GM23338 (cell line): Measurements from ENCODE around the gene BRME1. TPM values are rescaled to one million over a fixed set of nuclear protein-coding genes. Genes with fewer than 3 reads are reported as not detected.

Experiments used
- ATAC-seq: fragments of 200-7000 bp; cut with Tn5 transposase; 3 replicates; pipeline ENCODE4 v1.9.1; 2020
- DNase-seq: peaks from one replicate; pipeline ENCODE4 v3.0.0-alpha.2; 2015; ENCODE audit warnings: low spot score
- H2AFZ ChIP-seq: fragments of 200-600 bp; sonication (generic); 2 replicates; pipeline ENCODE4 v1.8.0; 2016; ENCODE audit warnings: antibody characterized with exemption, mild to moderate bottlenecking, moderate library complexity
- H3F3A ChIP-seq: fragments of 200-600 bp; sonication (generic); replicated peaks from 2 replicates; pipeline ENCODE4 v1.8.0; 2017; ENCODE audit warnings: antibody characterized with exemption, mixed run types, low read depth
- H3K27ac ChIP-seq: fragments of 200-600 bp; sonication (generic); 2 replicates; pipeline ENCODE4 v1.6.1; 2016; ENCODE audit warnings: low read depth
- H3K27me3 ChIP-seq: fragments of 200-600 bp; sonication (generic); 2 replicates; pipeline ENCODE4 v1.8.0; 2016; ENCODE audit warnings: mild to moderate bottlenecking, mixed run types, moderate library complexity; ENCODE audit not compliant: insufficient read depth
- H3K36me3 ChIP-seq: fragments of 200-600 bp; sonication (generic); 2 replicates; pipeline ENCODE4 v1.8.0; 2016; ENCODE audit warnings: mild to moderate bottlenecking; ENCODE audit not compliant: insufficient read depth
- H3K4me1 ChIP-seq: fragments of 200-600 bp; sonication (generic); 2 replicates; pipeline ENCODE4 v1.8.0; 2016; ENCODE audit warnings: mild to moderate bottlenecking, moderate library complexity; ENCODE audit not compliant: insufficient read depth
- H3K4me2 ChIP-seq: fragments of 200-600 bp; sonication (generic); 2 replicates; pipeline ENCODE4 v1.7.1; 2017; ENCODE audit warnings: mixed run types
- H3K4me3 ChIP-seq: fragments of 200-600 bp; sonication (generic); 2 replicates; pipeline ENCODE4 v1.6.1; 2016; ENCODE audit warnings: mixed run types
- H3K79me2 ChIP-seq: fragments of 200-600 bp; sonication (generic); replicated peaks from 2 replicates; pipeline ENCODE4 v1.8.0; 2017; ENCODE audit warnings: mild to moderate bottlenecking; ENCODE audit not compliant: insufficient read depth
- H3K9me2 ChIP-seq: fragments of 200-600 bp; sonication (generic); 2 replicates; pipeline ENCODE4 v1.8.0; 2017; ENCODE audit not compliant: insufficient read depth
- H4K20me1 ChIP-seq: fragments of 200-600 bp; sonication (generic); replicated peaks from 2 replicates; pipeline ENCODE4 v1.8.0; 2017; ENCODE audit warnings: mild to moderate bottlenecking; ENCODE audit not compliant: insufficient read depth
- H3K27ac Mint-ChIP-seq: 2 replicates; pipeline ENCODE4 v1.8.0; 2020; ENCODE audit warnings: inconsistent platforms, mild to moderate bottlenecking, moderate library complexity, mixed read lengths
- H3K27me3 Mint-ChIP-seq: 3 replicates; pipeline ENCODE4 v1.8.0; 2022; ENCODE audit warnings: low read depth, mild to moderate bottlenecking, moderate library complexity, mixed read lengths, inconsistent platforms; ENCODE audit not compliant: insufficient read depth, poor library complexity
- H3K36me3 Mint-ChIP-seq: 3 replicates; pipeline ENCODE4 v1.8.0; 2021; ENCODE audit warnings: low read depth, mild to moderate bottlenecking, inconsistent platforms, moderate library complexity, mixed read lengths
- H3K4me1 Mint-ChIP-seq: 3 replicates; pipeline ENCODE4 v1.8.0; 2020; ENCODE audit warnings: mild to moderate bottlenecking, inconsistent platforms, mixed read lengths
- H3K4me3 Mint-ChIP-seq: 3 replicates; pipeline ENCODE4 v1.8.0; 2021; ENCODE audit warnings: moderate library complexity, mild to moderate bottlenecking, inconsistent platforms, mixed read lengths
- H3K9me3 Mint-ChIP-seq: 3 replicates; pipeline ENCODE4 v1.8.0; 2020; ENCODE audit warnings: moderate library complexity, mild to moderate bottlenecking, inconsistent platforms, mixed read lengths
- CREB1 ChIP-seq: fragments of 250-450 bp; sonication (Bioruptor Pico); IDR thresholded peaks from 2 replicates; pipeline ENCODE4 v1.5.0; 2020; ENCODE audit warnings: low read depth, mild to moderate bottlenecking, moderate library complexity
- EZH2 ChIP-seq: fragments of 200-600 bp; sonication (generic); IDR thresholded peaks from one replicate; pipeline ENCODE4 v1.8.0; 2017; ENCODE audit warnings: antibody characterized with exemption, mild to moderate bottlenecking, low read depth; ENCODE audit not compliant: unreplicated experiment
- EZH2phosphoT487 ChIP-seq: fragments of 200-600 bp; sonication (generic); IDR thresholded peaks from one replicate; pipeline ENCODE4 v1.8.1; 2018; ENCODE audit warnings: antibody characterized with exemption; ENCODE audit not compliant: unreplicated experiment
- JUNB ChIP-seq: IDR thresholded peaks from one replicate; pipeline ENCODE4 v1.6.1; 2016; ENCODE audit warnings: antibody characterized with exemption; ENCODE audit not compliant: unreplicated experiment
- NANOG ChIP-seq: IDR thresholded peaks from 2 replicates; pipeline ENCODE4 v1.6.1; 2016; ENCODE audit warnings: antibody characterized with exemption, borderline replicate concordance
- POLR2AphosphoS5 ChIP-seq: IDR thresholded peaks from 2 replicates; pipeline ENCODE4 v1.6.1; 2016; ENCODE audit warnings: antibody characterized with exemption, low read depth
- REST ChIP-seq: IDR thresholded peaks from one replicate; pipeline ENCODE4 v1.6.1; 2018; ENCODE audit warnings: antibody characterized with exemption; ENCODE audit not compliant: unreplicated experiment
- STAT1 ChIP-seq: IDR thresholded peaks from one replicate; pipeline ENCODE4 v1.6.1; 2016; ENCODE audit warnings: antibody characterized with exemption; ENCODE audit not compliant: unreplicated experiment
- ZNF114 ChIP-seq: fragments of 250-450 bp; sonication (Bioruptor Pico); IDR thresholded peaks from 2 replicates; pipeline ENCODE4 v1.5.0; 2020; ENCODE audit warnings: mild to moderate bottlenecking, moderate library complexity
- ZNF331 ChIP-seq: fragments of 250-450 bp; sonication (Bioruptor Pico); IDR thresholded peaks from 2 replicates; pipeline ENCODE4 v1.5.0; 2020; ENCODE audit warnings: low read depth, mild to moderate bottlenecking, moderate library complexity
- polyA plus RNA-seq: library from polyadenylated mRNA; unstranded; fragments of >200 nt; fragmentation: Nextera tagmentation; extraction: Ambion mirVana; gene quantifications from 2 replicates; pipeline ENCODE4 v1.2.1, GENCODE V29; 2016
- total RNA-seq: library from RNA; depleted of rRNA; stranded (reverse); fragments of >200 nt; shearing (Covaris generic); gene quantifications from 2 replicates; pipeline ENCODE4 v1.2.3, GENCODE V29; 2014
- TF ChIP-seq, protein P1 (sequence below): IDR thresholded peaks from 2 replicates; pipeline ENCODE4 v1.6.1; 2016; ENCODE audit warnings: antibody characterized with exemption
- TF ChIP-seq, protein P2 (sequence below), 2 experiments: fragments of 200-600 bp in 1 of 2; sonication (generic) in 1 of 2; conservative IDR thresholded peaks; 2 replicates each; pipeline versions ENCODE4 v1.5.1 to v1.6.1; 2016 to 2017; ENCODE audit warnings: antibody characterized with exemption in 2 of 2, low read depth in 2 of 2, mild to moderate bottlenecking in 2 of 2, moderate library complexity in 1 of 2

The BRME1 gene
- total and polyA plus RNA-seq, 2 experiments from 2014 or later, result 3.9 to 4.0 TPM

GRCh38 chr19:13937479-13938300 is 31.8 kb upstream of the BRME1 start:
- TF ChIP-seq EZH2 (no peak), CREB1 (no peak), NANOG (no peak), JUNB (no peak), EZH2phosphoT487 (no peak), ZNF331 (CRISPR knock-in tag) (no peak), ZNF114 (CRISPR knock-in tag) (no peak), POLR2AphosphoS5 (no peak)
- TF ChIP-seq, protein P1, sequence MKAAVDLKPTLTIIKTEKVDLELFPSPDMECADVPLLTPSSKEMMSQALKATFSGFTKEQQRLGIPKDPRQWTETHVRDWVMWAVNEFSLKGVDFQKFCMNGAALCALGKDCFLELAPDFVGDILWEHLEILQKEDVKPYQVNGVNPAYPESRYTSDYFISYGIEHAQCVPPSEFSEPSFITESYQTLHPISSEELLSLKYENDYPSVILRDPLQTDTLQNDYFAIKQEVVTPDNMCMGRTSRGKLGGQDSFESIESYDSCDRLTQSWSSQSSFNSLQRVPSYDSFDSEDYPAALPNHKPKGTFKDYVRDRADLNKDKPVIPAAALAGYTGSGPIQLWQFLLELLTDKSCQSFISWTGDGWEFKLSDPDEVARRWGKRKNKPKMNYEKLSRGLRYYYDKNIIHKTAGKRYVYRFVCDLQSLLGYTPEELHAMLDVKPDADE, result no peak
- H3K4me1 ChIP-seq, result peaks cover 14% of the 10 kb centered on the region; the same call in 1 of the 2 replicates
- Mint-ChIP-seq H3K9me3 (peaks cover 3% of the 10 kb centered on the region; the same call in 2 of the 3 replicates), H3K36me3 (no peaks in the 10 kb centered on the region; the same call in 2 of the 3 replicates), H3K4me3 (peak overlapping the region; percentile 26; the same call in 2 of the 3 replicates), H3K27me3 (peaks cover 12% of the 10 kb centered on the region), H3K27ac (no peak overlapping the region; the same call in 1 of the 2 replicates), H3K4me1 (peaks cover 31% of the 10 kb centered on the region)
- H3K4me2 ChIP-seq, result peak overlapping the region; percentile 60; the same call in 1 of the 2 replicates
- H3K27ac ChIP-seq, result no peak overlapping the region
- H3K79me2 ChIP-seq, result no peaks in the 10 kb centered on the region
- no peaks in the 10 kb centered on the region for H3K9me2 ChIP-seq
- H3K36me3 ChIP-seq, result no peaks in the 10 kb centered on the region
- peak overlapping the region; percentile 92 for H2AFZ ChIP-seq
- no peaks in the 10 kb centered on the region for H4K20me1 ChIP-seq
- DNase-seq (peak; percentile 37), ATAC-seq (peak; percentile 7)
- peak overlapping the region; percentile 42; the same call in 1 of the 2 replicates for H3K4me3 ChIP-seq
- H3F3A ChIP-seq, result peaks cover 15% of the 10 kb centered on the region
- no peaks in the 10 kb centered on the region for H3K27me3 ChIP-seq

GRCh38 chr19:13935765-13936510 is 30.0 kb upstream of the BRME1 start:
- ATAC-seq (peak; percentile 61), DNase-seq (peak; percentile 81)
- H3F3A ChIP-seq, result peaks cover 15% of the 10 kb centered on the region
- H3K4me2 ChIP-seq, result peak overlapping the region; percentile 48; the same call in 1 of the 2 replicates
- H3K4me1 ChIP-seq, result peaks cover 14% of the 10 kb centered on the region; the same call in 1 of the 2 replicates
- peaks cover 31% of the 10 kb centered on the region for H3K4me1 Mint-ChIP-seq
- H3K36me3 Mint-ChIP-seq, result no peaks in the 10 kb centered on the region; the same call in 2 of the 3 replicates
- H3K9me3 Mint-ChIP-seq, result no peaks in the 10 kb centered on the region; the same call in 2 of the 3 replicates
- H3K27ac Mint-ChIP-seq, result no peak overlapping the region; the same call in 1 of the 2 replicates
- H2AFZ ChIP-seq, result no peak overlapping the region
- H3K9me2 ChIP-seq, result no peaks in the 10 kb centered on the region
- H3K27me3 Mint-ChIP-seq, result peaks cover 9% of the 10 kb centered on the region
- H4K20me1 ChIP-seq, result no peaks in the 10 kb centered on the region
- no peaks in the 10 kb centered on the region for H3K27me3 ChIP-seq
- H3K36me3 ChIP-seq, result no peaks in the 10 kb centered on the region
- H3K79me2 ChIP-seq, result no peaks in the 10 kb centered on the region
- no peak overlapping the region for H3K4me3 ChIP-seq
- H3K4me3 Mint-ChIP-seq, result no peak overlapping the region
- no peak overlapping the region for H3K27ac ChIP-seq
- TF ChIP-seq STAT1, result no peak
- TF ChIP-seq ZNF331 (CRISPR knock-in tag), result no peak
- TF ChIP-seq, protein P2, sequence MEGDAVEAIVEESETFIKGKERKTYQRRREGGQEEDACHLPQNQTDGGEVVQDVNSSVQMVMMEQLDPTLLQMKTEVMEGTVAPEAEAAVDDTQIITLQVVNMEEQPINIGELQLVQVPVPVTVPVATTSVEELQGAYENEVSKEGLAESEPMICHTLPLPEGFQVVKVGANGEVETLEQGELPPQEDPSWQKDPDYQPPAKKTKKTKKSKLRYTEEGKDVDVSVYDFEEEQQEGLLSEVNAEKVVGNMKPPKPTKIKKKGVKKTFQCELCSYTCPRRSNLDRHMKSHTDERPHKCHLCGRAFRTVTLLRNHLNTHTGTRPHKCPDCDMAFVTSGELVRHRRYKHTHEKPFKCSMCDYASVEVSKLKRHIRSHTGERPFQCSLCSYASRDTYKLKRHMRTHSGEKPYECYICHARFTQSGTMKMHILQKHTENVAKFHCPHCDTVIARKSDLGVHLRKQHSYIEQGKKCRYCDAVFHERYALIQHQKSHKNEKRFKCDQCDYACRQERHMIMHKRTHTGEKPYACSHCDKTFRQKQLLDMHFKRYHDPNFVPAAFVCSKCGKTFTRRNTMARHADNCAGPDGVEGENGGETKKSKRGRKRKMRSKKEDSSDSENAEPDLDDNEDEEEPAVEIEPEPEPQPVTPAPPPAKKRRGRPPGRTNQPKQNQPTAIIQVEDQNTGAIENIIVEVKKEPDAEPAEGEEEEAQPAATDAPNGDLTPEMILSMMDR (conservative IDR thresholded peaks at IDR 0.05; ENCODE audit: low read depth in 2 of 2), result no peak
- no peak for TF ChIP-seq JUNB
- TF ChIP-seq EZH2, result no peak
- TF ChIP-seq NANOG, result no peak
- TF ChIP-seq, protein P1, result no peak
- no peak for TF ChIP-seq REST
- no peak for TF ChIP-seq EZH2phosphoT487
